Activated T-helper 1 cell treated with anti-CD3 and anti-CD28 coated beads, Interleukin-12 subunit alpha, Interleukin-12 subunit beta, Interleukin-2, Interleukin-4 antibody, amounts not matched to agents 30 ng/mL and 10 ng/mL and 1 ng/mL, durations not matched to agents 14 hours and 24 hours and 36 hours (primary cell): ENCODE data around the gene SLC13A2. TPM values are rescaled to one million over a fixed set of nuclear protein-coding genes. Genes with fewer than 3 reads are reported as not detected.
A peak's percentile ranks its signal among the peaks of the same experiment; 100 is the strongest.

ENCODE experiments used
- DNase-seq: peaks from one replicate; pipeline ENCODE4 v3.0.0; 2021; ENCODE audit warnings: low spot score
- H3K27ac Mint-ChIP-seq: one replicate; pipeline ENCODE4 v1.8.0; 2021; ENCODE audit warnings: mild to moderate bottlenecking, mixed read lengths
- H3K27me3 Mint-ChIP-seq: one replicate; pipeline ENCODE4 v1.8.0; 2022; ENCODE audit warnings: mild to moderate bottlenecking, moderate library complexity, mixed read lengths; ENCODE audit not compliant: insufficient read depth
- H3K36me3 Mint-ChIP-seq: one replicate; pipeline ENCODE4 v1.8.0; 2021; ENCODE audit warnings: low read depth, mixed read lengths
- H3K4me1 Mint-ChIP-seq: one replicate; pipeline ENCODE4 v1.8.0; 2021; ENCODE audit warnings: low read depth, mixed read lengths
- H3K4me3 Mint-ChIP-seq: one replicate; pipeline ENCODE4 v1.8.0; 2021; ENCODE audit warnings: mild to moderate bottlenecking, moderate library complexity, mixed read lengths
- H3K9me3 Mint-ChIP-seq: one replicate; pipeline ENCODE4 v1.8.0; 2021; ENCODE audit warnings: mixed read lengths
- intact Hi-C: fragments of 100-400 bp; cut with micrococcal nuclease; formaldehyde crosslinking; loops from one replicate; pipeline ENCODE4 v1.15.1; 2024
- total RNA-seq: library from RNA; stranded (reverse); gene quantifications from 2 replicates; pipeline ENCODE4 v1.2.3, GENCODE V29; 2022

SLC13A2 gene
- total RNA-seq, 1 donor from 2014 or later: not detected

DNA sequence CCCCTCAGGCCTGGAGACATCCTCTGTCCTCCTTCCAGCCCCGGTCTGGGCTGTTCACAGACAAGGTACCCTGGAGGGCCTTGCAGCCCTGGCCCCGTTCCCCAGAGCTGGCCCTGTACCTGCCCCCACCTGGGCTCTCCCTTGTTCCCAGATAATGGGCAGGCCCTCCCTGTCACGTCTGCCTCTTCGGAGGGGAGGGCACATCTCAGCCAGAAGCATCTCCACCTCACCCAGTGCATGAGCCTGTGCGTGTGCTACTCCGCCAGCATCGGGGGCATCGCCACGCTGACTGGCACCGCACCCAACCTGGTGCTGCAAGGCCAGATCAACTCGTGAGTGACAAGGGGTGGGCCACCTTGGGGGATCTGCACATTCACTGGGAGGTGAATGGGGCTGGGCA is 17.8 kb downstream of the SLC13A2 start:
- Mint-ChIP-seq H3K4me3 (no peak overlapping the region), H3K36me3 (no peaks in the 10 kb centered on the region), H3K27me3 (peaks cover 3% of the 10 kb centered on the region), H3K4me1 (peaks cover 4% of the 10 kb centered on the region), H3K9me3 (no peaks in the 10 kb centered on the region), H3K27ac (no peak overlapping the region)
- intact Hi-C loops: no loop called here
- DNase-seq: no peak

DNA sequence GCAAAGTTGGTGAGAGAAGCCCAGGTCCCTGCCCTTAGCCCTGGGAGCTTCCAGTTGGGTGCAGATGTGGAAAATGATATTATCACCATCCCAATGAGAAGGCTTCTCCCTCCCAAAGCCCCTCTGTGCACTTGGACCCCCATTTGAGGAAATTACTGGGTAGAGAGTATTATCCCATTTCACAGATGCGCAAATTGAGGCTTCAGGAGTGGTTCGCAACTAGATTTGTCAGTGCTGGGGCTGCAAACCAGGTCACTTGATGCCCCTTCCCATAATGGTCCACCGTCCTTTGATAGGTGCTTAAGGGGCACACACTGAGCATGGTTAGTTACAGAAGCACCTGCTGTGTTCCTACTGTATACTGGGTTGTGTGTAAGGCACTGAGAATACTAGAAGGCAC is 18.4 kb downstream of the SLC13A2 start:
- Mint-ChIP-seq H3K4me3 (no peak overlapping the region), H3K27ac (no peak overlapping the region), H3K9me3 (no peaks in the 10 kb centered on the region), H3K36me3 (no peaks in the 10 kb centered on the region), H3K27me3 (no peaks in the 10 kb centered on the region), H3K4me1 (peaks cover 4% of the 10 kb centered on the region)
- intact Hi-C loops: no loop called here
- DNase-seq: no peak

DNA sequence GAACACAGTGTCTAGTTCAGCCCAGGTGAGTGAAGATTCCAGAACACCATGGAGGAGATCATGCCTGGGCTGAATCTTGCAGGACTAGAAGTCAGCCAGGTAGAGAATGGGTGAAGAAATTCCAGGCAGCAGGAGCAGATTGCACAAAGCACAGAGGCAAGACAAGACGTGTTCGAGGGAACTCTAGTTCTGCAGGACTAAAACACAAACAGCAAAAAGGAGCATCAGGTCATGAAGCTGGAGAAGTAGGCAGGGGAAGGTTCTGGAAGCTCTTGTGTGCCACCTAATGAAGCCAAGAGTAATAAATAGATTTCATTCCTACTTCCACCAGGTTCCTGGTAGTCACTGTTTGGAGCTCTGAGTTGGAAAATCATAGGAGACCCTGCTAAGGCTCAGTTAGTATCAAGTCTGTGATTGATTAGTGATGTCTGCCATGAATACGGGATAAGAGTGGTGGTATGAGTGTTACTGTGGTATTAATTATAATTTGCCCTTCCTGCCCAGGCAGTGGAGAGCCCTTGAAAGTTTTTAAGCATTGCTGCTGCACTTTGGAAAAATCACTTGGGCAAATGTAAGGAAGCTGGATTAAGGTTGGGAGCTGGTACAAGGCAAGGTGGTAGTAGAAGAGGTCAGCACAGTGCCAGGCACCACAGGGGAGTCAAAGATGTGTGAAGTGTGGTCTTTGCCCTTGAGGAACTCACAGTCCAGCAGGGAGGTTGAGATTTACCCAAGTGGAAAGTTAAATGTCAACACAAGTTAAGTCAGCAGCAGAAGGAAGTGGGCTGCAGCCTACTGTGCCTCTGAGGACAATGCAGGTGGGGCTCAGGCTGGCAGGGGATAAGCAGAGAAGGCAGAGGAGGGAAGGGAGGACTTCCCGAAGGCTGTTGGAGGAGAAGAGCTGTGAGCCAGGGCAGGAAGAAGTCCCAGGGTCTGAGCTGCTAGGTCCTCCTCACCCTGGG is 19.2 kb downstream of the SLC13A2 start:
- H3K27me3 Mint-ChIP-seq: no peaks in the 10 kb centered on the region
- H3K9me3 Mint-ChIP-seq: no peaks in the 10 kb centered on the region
- H3K4me3 Mint-ChIP-seq: no peak overlapping the region
- no peaks in the 10 kb centered on the region for H3K36me3 Mint-ChIP-seq
- peaks cover 4% of the 10 kb centered on the region for H3K4me1 Mint-ChIP-seq
- no peak for DNase-seq
- intact Hi-C loops: no loop called here
- H3K27ac Mint-ChIP-seq: no peak overlapping the region

DNA sequence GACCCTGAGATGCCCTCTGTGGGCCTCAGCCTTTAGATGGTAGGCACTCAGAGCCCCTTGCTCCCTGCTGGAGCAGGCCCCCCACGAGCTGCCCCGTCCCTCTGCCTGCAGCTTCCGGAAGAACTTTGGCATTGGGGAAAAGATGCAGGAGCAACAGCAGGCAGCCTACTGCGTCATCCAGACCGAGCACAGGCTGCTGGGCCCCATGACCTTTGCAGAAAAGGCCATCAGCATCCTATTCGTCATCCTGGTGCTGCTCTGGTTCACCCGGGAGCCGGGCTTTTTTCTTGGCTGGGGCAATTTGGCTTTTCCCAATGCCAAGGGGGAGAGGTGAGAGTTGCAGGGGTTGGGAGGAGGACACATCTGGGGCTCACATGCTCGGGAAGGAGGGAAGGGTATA is 20.0 kb downstream of the SLC13A2 start:
- Mint-ChIP-seq H3K36me3 (no peaks in the 10 kb centered on the region), H3K27ac (no peak overlapping the region), H3K9me3 (no peaks in the 10 kb centered on the region), H3K4me3 (no peak overlapping the region), H3K4me1 (peaks cover 4% of the 10 kb centered on the region), H3K27me3 (no peaks in the 10 kb centered on the region)
- intact Hi-C loops: no loop called here
- DNase-seq: no peak

DNA sequence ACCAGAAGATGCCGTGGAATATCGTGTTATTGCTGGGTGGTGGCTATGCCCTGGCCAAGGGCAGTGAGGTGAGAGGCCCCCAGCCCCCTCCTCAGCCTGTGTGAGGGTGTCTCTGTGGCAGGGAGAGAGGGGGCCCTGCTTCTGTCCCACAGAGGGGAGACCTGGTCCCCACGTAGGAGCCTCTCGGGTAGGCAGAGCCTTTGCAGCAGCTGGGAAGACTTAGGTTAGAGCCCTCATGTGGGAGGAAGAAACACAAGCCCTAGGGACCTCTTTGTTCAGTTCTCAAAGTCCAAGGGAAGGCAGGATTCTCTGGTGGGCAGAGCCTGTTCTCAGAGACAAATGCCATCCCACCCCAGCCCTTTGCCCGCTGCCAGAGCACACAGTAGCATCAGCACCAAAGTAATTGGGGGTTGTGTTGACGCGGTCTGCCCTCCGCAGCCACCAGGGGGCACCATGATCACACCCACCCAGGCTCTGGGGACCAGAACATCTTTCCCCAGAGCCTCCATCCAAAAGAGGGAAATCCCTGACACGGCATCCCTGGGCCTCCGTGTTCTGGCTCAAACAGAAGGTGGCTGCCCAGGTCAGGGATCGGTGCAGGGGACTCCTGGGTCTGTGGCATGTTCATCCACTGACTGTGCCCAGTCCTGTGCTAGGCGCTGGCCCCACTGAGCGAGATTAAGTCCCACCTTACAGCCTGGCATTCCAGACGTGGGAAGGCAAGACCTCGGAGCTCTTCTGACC is 21.2 kb downstream of the SLC13A2 start:
- Mint-ChIP-seq H3K4me1 (peaks cover 4% of the 10 kb centered on the region), H3K27me3 (no peaks in the 10 kb centered on the region), H3K27ac (no peak overlapping the region), H3K9me3 (no peaks in the 10 kb centered on the region), H3K4me3 (no peak overlapping the region), H3K36me3 (no peaks in the 10 kb centered on the region)
- intact Hi-C loops: loop anchor here (1.0 to 2.0 kb wide), 5 partner anchors 46 to 119 kb away; partner anchors contain the start of genes ALDOC and SPAG5
- peak; percentile 68 for DNase-seq

DNA sequence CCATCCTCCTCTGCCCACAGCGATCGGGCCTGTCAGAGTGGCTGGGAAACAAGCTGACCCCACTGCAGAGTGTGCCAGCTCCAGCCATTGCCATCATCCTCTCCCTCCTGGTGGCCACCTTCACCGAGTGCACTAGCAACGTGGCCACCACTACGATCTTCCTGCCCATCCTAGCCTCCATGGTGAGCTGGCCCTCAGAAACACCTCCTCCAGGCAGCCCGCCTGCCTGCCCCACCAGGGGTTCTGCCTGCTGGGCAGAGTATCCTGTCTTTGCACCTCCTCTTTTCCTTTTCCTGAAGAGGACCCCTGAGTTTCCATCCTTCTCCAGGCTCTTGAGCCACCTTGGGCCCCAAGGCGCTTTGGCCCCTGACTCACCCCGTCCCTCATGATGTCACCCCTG is 22.2 kb downstream of the SLC13A2 start:
- no peak for DNase-seq
- Mint-ChIP-seq H3K4me1 (peaks cover 4% of the 10 kb centered on the region), H3K9me3 (no peaks in the 10 kb centered on the region), H3K4me3 (no peak overlapping the region), H3K36me3 (no peaks in the 10 kb centered on the region), H3K27ac (no peak overlapping the region), H3K27me3 (no peaks in the 10 kb centered on the region)
- intact Hi-C loops: loop anchor here (2.0 kb wide), 1 partner anchor 103 kb away; the partner anchor contains the start of gene SPAG5

DNA sequence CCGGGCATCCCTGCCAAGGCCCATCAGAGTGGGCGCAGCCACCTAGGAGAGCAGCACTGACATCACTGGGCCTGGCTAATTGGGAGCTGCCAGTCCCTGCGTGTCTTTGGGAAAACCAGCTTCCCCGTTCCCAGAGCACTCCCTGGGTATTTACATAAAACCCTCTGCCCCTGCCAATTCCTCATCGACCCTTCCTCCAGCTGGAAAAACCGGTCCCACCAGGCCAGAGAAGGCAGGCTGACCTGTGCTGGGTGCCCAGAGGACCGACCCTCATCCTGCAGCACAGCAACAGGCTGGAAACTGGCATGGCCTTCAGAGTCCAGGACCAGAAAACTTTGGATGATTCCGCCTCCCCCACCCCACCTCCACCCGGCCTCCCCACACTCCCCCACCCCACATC is 24.5 kb downstream of the SLC13A2 start:
- Mint-ChIP-seq H3K27ac (no peak overlapping the region), H3K36me3 (no peaks in the 10 kb centered on the region), H3K4me3 (no peak overlapping the region), H3K4me1 (peaks cover 4% of the 10 kb centered on the region), H3K27me3 (no peaks in the 10 kb centered on the region), H3K9me3 (no peaks in the 10 kb centered on the region)
- intact Hi-C loops: no loop called here
- no peak for DNase-seq

DNA sequence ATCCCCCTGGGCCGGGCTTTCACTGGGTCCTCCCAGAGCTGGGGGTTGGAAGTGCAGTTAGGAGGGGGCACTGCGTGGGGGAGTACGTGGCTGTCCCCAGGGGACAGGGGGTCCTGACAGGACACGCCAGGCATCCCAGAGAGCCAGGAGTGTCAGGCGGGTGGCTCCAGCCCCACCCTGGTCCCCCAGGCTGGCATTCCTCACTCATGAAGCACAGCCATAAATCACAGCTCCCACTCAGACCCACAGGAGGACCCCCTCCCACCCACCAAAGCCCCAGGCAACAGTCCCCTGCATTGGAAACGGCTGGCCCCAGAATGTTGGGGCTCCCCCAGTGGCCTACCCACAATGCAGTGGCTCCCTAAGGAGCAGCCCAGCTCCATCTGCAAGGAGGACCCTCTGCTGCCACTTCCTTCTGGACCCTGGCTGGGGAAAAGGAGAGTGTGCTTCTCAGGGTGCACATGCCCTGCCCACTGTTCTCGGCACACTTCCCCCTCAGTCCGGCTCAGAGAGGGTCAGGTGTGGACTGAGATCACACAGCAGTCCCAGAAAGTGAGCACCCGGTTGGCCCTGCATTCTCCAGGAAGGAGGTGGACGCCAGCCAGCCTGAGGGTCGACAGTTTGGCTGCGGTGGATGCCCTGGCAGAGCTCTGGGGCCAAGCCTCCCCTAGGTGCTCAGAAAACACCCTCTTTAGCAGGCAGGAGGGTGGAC is 25.4 kb downstream of the SLC13A2 start:
- H3K4me3 Mint-ChIP-seq: no peak overlapping the region
- no peaks in the 10 kb centered on the region for H3K36me3 Mint-ChIP-seq
- no peak for DNase-seq
- no peaks in the 10 kb centered on the region for H3K9me3 Mint-ChIP-seq
- no peak overlapping the region for H3K27ac Mint-ChIP-seq
- H3K27me3 Mint-ChIP-seq: no peaks in the 10 kb centered on the region
- intact Hi-C loops: no loop called here
- H3K4me1 Mint-ChIP-seq: peaks cover 4% of the 10 kb centered on the region

DNA sequence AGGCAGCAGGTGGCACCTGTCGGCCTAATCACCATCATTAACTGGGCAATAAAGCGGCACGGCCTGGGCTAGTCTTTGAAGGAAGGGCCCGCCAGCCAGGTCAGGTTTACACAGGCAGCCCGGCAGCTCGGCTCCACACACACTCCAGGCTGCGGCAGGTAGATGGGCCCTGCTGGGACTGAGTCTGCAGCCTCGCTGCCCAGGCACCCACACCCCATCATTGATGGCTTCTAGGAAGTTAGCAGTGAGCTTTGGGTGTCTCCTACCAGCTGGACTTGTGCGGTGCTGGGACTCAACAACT is 25.9 kb downstream of the SLC13A2 start:
- Mint-ChIP-seq H3K9me3 (no peaks in the 10 kb centered on the region), H3K27me3 (no peaks in the 10 kb centered on the region), H3K4me1 (peaks cover 4% of the 10 kb centered on the region), H3K36me3 (no peaks in the 10 kb centered on the region), H3K4me3 (no peak overlapping the region), H3K27ac (no peak overlapping the region)
- no peak for DNase-seq
- intact Hi-C loops: no loop called here

DNA sequence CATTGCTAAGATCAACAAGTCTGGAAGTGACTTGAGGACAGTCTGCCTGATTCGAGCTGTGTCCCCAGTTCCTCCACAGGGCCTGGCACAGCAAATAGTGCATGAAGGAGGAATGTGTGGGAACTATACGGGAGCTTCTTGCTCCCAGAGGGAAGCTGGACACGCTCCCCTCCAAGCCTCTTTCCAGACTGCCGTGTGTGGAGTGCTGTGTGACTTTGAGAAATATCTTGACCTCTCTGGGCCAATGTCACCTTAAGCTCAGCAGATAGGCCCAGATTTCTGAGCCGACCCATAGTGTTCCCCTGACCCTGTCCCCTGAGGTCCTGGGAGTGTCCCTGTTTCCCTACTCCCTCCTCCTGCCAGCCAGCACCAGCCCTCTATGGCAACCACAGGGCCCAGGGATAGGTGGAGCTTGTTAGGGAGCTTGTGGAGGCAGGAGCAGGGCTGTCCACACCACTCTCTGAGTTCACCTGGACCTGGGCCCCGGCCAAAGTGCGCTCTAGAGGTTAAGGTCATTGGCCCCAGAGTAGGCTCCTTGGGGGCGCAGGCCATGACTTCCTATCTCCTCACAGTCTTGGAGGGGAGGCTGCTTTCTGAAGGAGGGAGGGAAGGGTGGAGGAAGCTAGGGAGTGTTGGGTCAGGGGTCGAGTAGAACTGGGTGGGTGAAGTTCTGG is 26.4 kb downstream of the SLC13A2 start:
- H3K9me3 Mint-ChIP-seq: no peaks in the 10 kb centered on the region
- no peak overlapping the region for H3K27ac Mint-ChIP-seq
- intact Hi-C loops: no loop called here
- no peak overlapping the region for H3K4me3 Mint-ChIP-seq
- H3K4me1 Mint-ChIP-seq: peaks cover 2% of the 10 kb centered on the region
- no peak for DNase-seq
- H3K36me3 Mint-ChIP-seq: no peaks in the 10 kb centered on the region
- no peaks in the 10 kb centered on the region for H3K27me3 Mint-ChIP-seq

DNA sequence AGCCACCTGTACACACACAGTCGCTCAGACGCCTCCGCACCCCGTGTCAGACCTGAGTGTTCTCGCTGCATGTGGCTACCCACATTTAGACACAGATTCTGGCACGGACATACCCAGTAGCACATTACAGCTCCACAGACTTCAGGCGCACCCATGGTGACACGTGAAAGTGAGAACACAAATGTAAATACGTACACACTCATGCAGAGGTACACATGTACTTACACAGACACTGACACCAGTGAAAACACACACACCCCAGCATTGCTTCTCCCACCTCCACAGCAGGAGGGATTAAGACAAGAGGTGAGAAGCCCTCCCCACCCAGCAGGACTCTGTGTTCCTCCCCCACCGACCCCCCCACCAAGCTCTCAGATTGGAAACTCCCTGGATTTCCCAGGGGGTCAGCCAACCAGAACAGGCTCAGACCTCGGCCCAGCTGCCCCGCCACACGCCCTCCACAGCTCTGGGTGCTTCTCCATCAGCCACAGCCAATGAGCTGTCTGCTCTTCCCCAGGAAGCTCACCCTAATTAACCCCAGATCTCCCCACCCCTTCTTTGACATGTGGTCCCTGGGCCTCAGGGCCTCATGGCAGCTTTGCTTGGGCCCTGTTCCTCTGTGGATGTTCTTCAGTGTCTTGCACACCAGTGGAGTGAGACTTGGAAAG is 27.4 kb downstream of the SLC13A2 start:
- DNase-seq: no peak
- intact Hi-C loops: no loop called here
- Mint-ChIP-seq H3K27me3 (no peaks in the 10 kb centered on the region), H3K4me1 (no peaks in the 10 kb centered on the region), H3K4me3 (no peak overlapping the region), H3K9me3 (no peaks in the 10 kb centered on the region), H3K36me3 (no peaks in the 10 kb centered on the region), H3K27ac (no peak overlapping the region)
